DOHH2 (cell line): ENCODE results near the gene COL9A2.
A peak's percentile ranks its signal among the peaks of the same experiment; 100 is the strongest.

Experiments
- H3F3A ChIP-seq: fragments of 200-600 bp; sonication (generic), shearing (Covaris generic); 2 replicates; pipeline ENCODE4 v1.6.0; 2016; ENCODE audit warnings: antibody characterized with exemption, mild to moderate bottlenecking; ENCODE audit not compliant: control insufficient read depth, insufficient read depth
- H3K27ac ChIP-seq: fragments of 200-600 bp; sonication (generic); 2 replicates; pipeline ENCODE4 v1.5.1; 2014; ENCODE audit warnings: low read depth, mild to moderate bottlenecking, low read length, moderate library complexity
- H3K27me3 ChIP-seq: fragments of 200-600 bp; sonication (generic); 2 replicates; pipeline ENCODE4 v1.6.1; 2014; ENCODE audit warnings: mild to moderate bottlenecking, low read length, mixed read lengths; ENCODE audit not compliant: control insufficient read depth
- H3K36me3 ChIP-seq: fragments of 200-600 bp; sonication (generic); 2 replicates; pipeline ENCODE4 v1.6.1; 2014; ENCODE audit warnings: mild to moderate bottlenecking, low read length, moderate library complexity, mixed read lengths; ENCODE audit not compliant: control insufficient read depth
- H3K4me1 ChIP-seq: fragments of 200-600 bp; sonication (generic); 2 replicates; pipeline ENCODE4 v1.6.1; 2014; ENCODE audit warnings: mild to moderate bottlenecking, low read length, mixed read lengths; ENCODE audit not compliant: control insufficient read depth
- H3K4me2 ChIP-seq: fragments of 200-600 bp; sonication (generic); 2 replicates; pipeline ENCODE4 v1.6.0; 2014; ENCODE audit warnings: mild to moderate bottlenecking, low read length, moderate library complexity
- H3K4me3 ChIP-seq: fragments of 200-600 bp; sonication (generic); 2 replicates; pipeline ENCODE4 v1.5.1; 2014; ENCODE audit warnings: mild to moderate bottlenecking, low read length, mixed read lengths
- H3K79me2 ChIP-seq: fragments of 200-600 bp; sonication (generic); 2 replicates; pipeline ENCODE4 v1.6.1; 2014; ENCODE audit warnings: mild to moderate bottlenecking, low read length, mixed read lengths; ENCODE audit not compliant: control insufficient read depth
- H3K9me2 ChIP-seq: fragments of 200-600 bp; sonication (generic); replicated peaks from 2 replicates; pipeline ENCODE4 v1.6.1; 2014; ENCODE audit warnings: mild to moderate bottlenecking, low read length, mixed read lengths; ENCODE audit not compliant: control insufficient read depth
- H3K9me3 ChIP-seq: fragments of 200-600 bp; sonication (generic); 2 replicates; pipeline ENCODE4 v1.6.1; 2014; ENCODE audit warnings: antibody characterized with exemption, low read length, mixed read lengths; ENCODE audit not compliant: control insufficient read depth, insufficient read depth
- H4K20me1 ChIP-seq: fragments of 200-600 bp; sonication (generic); 2 replicates; pipeline ENCODE4 v1.6.0; 2014; ENCODE audit warnings: low read depth, mild to moderate bottlenecking, antibody characterized with exemption, low read length, moderate library complexity; ENCODE audit not compliant: control insufficient read depth, insufficient read depth
- CTCF ChIP-seq: fragments of 200-600 bp; sonication (generic); IDR thresholded peaks from one replicate; pipeline ENCODE4 v1.5.1; 2014; ENCODE audit warnings: antibody characterized with exemption, mild to moderate bottlenecking, low read depth, low read length; ENCODE audit not compliant: poor library complexity, severe bottlenecking
- EZH2phosphoT487 ChIP-seq: fragments of 200-600 bp; sonication (generic); IDR thresholded peaks from 2 replicates; pipeline ENCODE4 v1.6.1; 2017; ENCODE audit warnings: borderline replicate concordance, mild to moderate bottlenecking, antibody characterized with exemption, low read length, moderate library complexity, mixed read lengths

Gene COL9A2

GRCh38 chr1:40265298-40265697 is 51.8 kb downstream of the COL9A2 start:
- H3K27ac ChIP-seq, result no peak overlapping the region
- no peak overlapping the region for H3K4me3 ChIP-seq
- H3K4me1 ChIP-seq, result no peaks in the 10 kb centered on the region
- H4K20me1 ChIP-seq, result no peaks in the 10 kb centered on the region
- peaks cover 51% of the 10 kb centered on the region for H3K79me2 ChIP-seq
- TF ChIP-seq CTCF, result no peak
- TF ChIP-seq EZH2phosphoT487, result no peak
- no peaks in the 10 kb centered on the region for H3K9me2 ChIP-seq
- H3K4me2 ChIP-seq, result no peak overlapping the region
- peaks cover 6% of the 10 kb centered on the region; the same call in 1 of the 2 replicates for H3F3A ChIP-seq
- H3K27me3 ChIP-seq, result no peaks in the 10 kb centered on the region
- H3K36me3 ChIP-seq, result peaks cover 85% of the 10 kb centered on the region
- H3K9me3 ChIP-seq, result no peaks in the 10 kb centered on the region

- no peaks in the 10 kb centered on the region for H3K9me2 ChIP-seq
- no peak overlapping the region for H3K4me2 ChIP-seq
- no peak overlapping the region for H3K27ac ChIP-seq
- peaks cover 59% of the 10 kb centered on the region for H3K79me2 ChIP-seq
- H3F3A ChIP-seq, result peaks cover 3% of the 10 kb centered on the region; the same call in 1 of the 2 replicates
- TF ChIP-seq EZH2phosphoT487 (no peak), CTCF (no peak)
- H3K27me3 ChIP-seq, result no peaks in the 10 kb centered on the region
- H3K4me1 ChIP-seq, result no peaks in the 10 kb centered on the region
- no peaks in the 10 kb centered on the region for H3K9me3 ChIP-seq
- H3K4me3 ChIP-seq, result no peak overlapping the region
- H3K36me3 ChIP-seq, result peaks cover 79% of the 10 kb centered on the region
- H4K20me1 ChIP-seq, result no peaks in the 10 kb centered on the region
Measured at GRCh38 chr1:40264354-40264781, 52.7 kb downstream of the COL9A2 start.

GRCh38 chr1:40258445-40258769 is 58.7 kb downstream of the COL9A2 start:
- H3K79me2 ChIP-seq, result peaks cover 71% of the 10 kb centered on the region
- H3K9me2 ChIP-seq, result no peaks in the 10 kb centered on the region

More at GRCh38 chr1:40258445-40258769, 58.7 kb downstream of the COL9A2 start:
- Histone ChIP-seq H3K27ac (peak overlapping the region; percentile 33), H3K9me3 (no peaks in the 10 kb centered on the region), H3K36me3 (peaks cover 44% of the 10 kb centered on the region), H3K27me3 (no peaks in the 10 kb centered on the region), H3K4me1 (peaks cover 11% of the 10 kb centered on the region), H3K4me2 (peak overlapping the region; percentile 70), H3K4me3 (peak overlapping the region; percentile 99), H3F3A (peaks cover 3% of the 10 kb centered on the region), H4K20me1 (no peaks in the 10 kb centered on the region)
- TF ChIP-seq EZH2phosphoT487 (no peak), CTCF (no peak)
